NCI-H146 (cell line): Measurements from ENCODE around the gene CNOT8.
"Not testable (repeated sequence)": the region's sequence is repeated elsewhere in the genome, so short reads cannot be mapped to it uniquely, and the experiment has no call there.

ENCODE experiments used
- DNase-seq: peaks from one replicate; lab custom pipeline; 2025; lab: John Stamatoyannopoulos, UW

The CNOT8 gene

DNA sequence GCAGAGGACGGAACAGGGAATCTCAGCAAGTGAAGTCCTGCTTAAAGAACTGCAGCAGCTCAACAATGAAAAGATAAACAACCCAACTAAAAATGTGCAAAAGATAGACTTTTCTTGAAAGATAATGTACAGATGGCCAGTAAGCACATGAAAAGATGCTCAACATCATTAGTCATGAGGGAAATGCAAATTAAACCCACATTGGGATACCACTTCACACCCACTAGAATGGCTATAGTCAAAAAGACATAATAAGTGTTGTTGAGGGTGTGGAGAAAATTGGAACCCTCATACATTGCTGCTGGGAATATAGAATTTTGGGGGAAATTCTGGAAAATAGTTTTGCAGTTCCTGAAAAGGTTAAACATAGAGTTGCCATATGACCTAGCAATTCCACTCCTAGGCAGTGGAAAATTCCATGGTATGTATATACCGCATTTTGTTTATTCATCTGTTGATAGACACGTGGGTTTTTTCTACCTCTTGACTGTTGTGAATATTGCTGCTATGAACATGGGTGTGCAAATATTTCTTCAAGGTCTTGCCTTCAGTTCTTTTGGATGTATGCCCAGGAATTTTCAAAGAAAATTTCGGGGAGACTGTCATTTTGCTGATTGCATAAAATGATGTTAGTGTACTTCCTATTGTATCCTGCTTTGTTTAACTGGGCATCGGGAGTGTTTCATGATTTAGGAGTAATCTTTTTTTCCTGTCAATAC lies 7.2 kb downstream of the CNOT8 start:
- no peak for DNase-seq

DNA sequence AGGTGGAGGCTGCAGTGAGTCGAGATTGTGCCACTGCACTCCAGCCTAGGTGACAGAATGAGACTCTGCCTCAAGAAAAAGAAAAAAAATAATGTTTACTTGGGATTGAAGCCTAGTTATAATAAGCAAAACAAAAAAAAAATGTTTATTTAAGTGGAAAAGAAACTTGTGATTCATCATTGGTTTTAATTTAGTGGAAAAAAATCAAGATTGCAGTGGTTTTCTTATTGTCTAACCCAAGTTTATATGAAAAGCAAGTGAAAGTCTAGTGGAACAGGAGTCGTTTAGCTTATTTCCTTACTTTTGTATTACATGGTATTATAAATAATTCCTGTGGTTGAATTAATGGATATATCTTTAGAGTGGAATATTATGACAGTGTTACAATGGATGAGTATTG lies 8.4 kb downstream of the CNOT8 start:
- DNase-seq, result no peak

DNA sequence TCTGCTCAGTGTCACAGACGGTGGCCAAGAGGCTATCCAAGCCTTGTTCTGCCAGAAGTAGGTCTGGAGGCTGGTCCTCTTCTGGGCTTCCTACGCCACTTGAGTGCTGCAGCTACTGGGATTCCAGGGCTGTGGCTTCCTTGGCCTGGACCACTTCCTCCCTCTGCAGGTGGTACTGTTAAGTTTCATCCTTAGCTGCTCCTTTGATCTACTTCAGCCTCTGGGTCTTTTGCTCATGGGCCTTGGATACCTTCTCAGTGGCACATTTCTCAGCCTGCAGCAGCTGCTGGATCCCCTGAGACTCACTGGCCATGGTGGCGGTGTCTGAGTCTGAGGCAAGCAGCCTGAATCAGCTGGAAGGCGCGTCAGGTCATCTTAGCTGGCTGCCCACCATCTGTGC lies 10.3 kb downstream of the CNOT8 start:
- no peak for DNase-seq

DNA sequence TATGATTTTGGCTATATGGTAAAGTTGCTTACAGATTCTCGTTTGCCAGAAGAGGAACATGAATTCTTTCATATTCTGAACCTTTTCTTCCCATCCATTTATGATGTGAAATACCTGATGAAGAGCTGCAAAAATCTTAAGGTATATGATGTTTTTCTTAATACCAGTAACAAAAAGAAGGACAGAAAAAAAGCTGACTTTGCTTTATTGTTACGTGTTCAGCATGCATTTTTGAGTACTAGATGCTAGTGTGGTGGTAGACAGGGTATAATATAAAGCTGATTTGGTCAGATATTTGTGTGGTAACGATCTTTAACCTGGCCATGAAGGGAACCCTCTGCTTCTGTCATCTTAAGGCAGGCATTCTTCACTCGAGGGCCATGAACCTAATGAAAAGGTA lies 13.3 kb downstream of the CNOT8 start:
- DNase-seq, result no peak

DNA sequence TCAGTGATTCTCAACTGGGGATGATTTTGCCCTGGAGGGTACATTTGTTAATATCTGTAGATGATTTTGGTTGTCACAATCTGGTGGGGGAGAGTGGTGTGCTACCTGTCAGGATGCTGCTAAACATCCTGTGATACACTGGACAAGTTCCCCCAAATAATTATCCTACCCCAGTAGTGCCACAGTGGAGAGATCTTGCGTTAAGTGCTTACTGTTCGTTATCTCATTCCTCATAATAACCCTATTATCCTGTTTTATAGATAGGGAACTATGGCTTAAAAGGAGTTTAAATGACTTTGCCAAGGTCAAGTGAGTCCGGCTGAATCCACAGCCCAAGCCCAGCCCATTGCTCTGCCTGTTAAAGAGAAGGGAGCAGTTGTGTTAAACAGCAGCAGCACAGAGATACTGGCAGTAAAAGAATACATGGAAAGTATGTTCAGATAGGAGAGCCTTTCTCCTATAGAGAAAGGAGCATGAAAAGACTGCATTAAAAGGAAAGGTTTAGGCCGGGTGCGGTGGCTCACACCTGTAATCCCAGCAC lies 15.4 kb downstream of the CNOT8 start:
- no peak for DNase-seq

DNA sequence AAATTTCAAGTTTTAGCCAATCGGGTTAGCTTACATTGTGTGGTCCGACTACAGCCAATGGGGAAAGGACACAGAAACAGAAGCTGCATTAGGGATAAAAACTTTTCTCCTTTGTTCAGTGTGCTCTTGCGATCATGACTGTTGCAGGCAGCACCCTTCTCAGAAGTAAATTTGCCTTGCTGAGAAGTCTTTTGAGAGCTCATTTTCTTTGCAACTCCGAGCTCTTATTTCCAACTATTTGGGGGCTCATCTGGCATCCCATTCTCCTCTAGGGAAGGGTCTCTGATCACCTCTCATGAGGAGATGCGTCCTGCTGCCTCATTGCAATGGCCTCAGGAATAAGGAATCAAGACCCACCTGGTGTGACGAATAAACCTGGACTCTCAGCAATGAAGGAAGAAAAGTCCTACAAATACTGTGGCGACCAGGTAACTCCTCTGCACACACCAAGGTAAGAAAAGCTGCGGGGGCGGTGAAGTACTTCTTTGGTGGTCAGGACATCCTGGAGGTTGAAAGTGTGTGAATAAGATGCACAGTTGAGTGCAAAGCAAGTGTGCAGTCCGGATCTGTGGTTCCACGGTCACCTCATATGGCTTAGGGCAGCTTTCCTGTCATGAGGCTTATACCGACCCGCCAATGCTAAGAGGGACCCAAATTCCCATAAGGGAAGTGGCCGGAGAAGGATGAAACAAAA lies 20.4 kb downstream of the CNOT8 start:
- no peak for DNase-seq

DNA sequence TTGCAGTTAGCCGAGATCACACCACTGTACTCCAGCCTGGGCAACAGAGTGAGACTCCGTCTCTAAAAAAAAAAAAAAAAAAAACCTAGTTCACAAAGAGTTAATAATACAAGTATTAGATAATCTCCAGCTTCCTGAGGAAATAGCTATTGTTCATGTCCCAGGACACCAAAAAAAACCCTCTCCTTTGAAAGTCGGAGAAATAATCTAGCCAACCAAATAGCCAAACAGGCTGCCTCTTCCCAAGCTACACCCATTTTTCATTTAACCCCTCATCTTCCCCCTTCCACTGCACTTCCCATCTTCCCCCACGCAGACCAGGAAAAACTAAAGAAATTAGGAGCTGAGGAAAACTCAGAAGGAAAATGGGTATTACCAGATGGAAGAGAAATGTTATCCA lies 23.6 kb downstream of the CNOT8 start:
- no peak for DNase-seq

DNA sequence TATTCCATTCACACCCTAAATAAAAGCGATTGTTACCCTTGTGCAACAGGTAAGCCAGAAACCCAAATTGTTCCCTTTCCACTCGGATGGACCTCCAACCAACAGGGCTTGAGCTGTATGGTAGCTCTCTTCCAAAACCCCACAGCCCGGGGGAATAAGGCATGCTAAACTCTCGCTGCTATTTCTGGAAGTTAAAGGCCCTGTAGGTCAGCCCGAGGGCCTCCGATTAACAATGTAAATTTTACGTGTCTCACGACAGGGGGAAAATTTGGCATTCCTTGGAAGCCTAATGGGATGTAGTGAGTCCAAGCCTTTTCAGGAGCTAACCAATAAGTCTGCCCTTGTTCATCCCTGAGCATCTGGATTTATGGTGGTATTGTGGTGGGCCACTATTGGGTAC lies 26.0 kb downstream of the CNOT8 start:
- no peak for DNase-seq

DNA sequence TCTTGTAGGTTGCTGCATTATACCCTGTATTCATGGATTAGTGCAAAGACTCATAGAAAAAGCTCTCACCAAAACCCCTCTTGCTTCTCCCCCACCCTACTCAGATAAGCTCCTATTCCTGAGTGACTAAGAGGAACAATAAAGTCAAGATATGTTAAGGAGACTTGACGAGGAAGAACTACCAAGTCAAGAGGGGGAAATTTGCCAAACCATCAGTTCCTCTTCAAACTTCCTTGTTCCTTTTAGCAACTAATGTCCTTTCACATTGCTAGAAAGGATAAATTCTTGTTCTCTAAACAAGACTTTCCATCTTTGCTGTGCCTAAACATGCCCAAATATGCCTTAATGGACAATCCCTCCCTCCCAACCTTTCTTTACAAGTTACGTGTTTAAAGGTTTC lies 27.0 kb downstream of the CNOT8 start:
- no peak for DNase-seq

DNA sequence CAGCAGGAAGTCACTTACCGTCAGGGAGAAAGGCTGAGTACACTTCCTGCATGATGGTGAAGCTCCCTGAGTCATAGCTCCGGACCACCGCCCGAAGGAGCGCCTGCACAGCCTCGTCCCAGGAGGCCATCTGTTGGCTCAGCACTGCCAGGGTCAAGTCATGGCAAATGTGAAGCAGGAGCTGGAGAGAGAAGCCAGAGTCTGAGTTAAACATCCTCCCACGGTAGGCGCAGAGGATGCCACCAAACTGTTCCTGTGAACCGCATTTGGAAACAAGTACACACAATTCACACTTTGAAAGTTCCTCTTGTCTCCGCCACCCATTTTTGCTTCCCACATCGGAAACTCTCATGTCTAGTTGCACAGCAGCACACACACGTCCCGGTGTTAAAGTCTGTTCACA lies 33.9 kb downstream of the CNOT8 start:
- no peak for DNase-seq

DNA sequence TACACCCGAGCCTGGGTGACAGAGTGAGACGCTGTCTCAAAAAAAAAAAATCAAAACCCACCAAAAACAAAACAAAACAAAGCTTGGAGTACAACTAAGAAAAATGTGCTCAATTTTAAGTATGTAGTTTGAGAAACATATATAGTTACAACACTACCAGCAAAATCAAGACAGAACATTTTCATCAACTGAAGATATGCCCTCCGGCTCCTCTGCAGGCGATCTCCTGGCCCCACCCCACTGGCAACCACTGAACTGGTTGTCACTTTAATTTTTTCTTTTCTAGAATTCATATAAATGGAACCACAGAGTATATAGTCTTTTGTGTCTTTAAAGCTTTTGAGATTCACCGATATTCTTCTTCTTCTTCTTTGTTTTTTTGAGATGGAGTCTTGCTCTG lies 35.0 kb downstream of the CNOT8 start:
- DNase-seq, result no peak

DNA sequence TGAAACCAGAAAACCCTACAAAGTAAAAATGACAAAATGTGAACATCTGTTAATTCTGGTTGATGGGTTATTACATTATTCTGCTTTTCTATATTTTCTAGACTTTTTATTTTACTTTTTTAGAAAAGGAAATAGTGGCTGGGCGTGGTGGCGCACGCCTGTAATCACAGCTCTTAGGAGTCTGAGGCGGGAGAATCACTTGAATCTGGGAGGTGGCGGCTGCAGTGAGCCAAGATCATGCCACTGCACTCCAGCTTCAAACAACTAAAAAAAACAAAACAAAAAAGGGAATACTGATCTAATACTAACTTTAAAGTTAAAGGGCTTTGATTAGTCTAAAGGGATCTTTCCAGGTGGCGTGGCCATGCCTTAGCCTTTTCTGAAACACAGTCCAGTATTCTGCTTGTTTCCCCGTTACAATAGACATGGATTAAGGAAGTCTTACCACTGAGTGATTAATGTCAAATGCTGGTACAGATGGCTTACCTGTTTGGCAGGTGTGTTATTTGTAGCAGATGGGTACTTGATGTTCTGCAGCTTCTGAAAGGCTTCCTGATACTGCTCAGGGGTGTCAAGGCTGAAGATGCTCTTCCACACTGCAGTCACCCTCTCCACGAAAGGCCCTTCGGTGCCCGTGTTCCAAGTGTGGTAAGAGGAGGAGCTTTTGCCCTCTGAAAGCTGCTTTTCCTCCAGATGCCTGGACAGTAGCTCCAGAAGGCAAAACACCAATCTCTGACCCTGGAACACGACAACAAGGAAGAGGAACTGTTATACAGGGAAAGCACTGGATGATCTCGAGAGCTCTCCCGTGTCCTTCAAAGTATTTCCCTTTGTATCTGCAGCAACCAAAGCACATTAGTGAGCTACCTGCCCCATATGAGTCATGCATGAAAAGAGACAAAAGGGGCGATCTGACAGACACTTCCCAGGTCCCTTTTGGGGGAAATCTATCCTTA lies 37.5 kb downstream of the CNOT8 start:
- no peak for DNase-seq

DNA sequence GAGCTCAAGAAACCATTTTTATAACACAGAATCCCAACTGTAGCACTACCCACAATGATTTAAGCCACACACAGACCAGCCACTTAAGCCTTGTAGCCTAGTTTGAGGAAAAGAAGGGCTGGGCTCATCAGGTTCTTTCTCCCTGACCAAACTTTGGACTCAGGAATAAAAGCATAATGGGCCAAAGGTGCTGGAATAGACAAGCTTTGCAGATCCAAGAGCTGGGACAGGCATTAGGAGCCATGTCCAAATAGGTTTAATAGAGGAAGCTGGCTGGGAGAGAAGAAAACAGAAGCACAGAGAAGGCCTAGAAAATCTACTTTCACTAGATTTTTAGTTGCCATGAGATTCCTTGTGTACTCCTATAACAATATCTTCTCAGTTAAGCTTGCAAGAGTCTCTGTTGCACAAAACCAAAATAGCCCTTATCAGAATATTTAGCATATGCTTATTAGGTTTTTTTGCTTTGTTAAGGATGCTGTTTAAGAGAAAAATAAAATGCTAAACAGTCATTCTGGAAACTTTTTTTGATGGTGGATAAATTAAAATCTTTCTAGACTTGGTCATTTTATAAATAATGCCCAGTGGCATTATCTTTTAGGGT lies 38.2 kb downstream of the CNOT8 start:
- DNase-seq, result no peak

DNA sequence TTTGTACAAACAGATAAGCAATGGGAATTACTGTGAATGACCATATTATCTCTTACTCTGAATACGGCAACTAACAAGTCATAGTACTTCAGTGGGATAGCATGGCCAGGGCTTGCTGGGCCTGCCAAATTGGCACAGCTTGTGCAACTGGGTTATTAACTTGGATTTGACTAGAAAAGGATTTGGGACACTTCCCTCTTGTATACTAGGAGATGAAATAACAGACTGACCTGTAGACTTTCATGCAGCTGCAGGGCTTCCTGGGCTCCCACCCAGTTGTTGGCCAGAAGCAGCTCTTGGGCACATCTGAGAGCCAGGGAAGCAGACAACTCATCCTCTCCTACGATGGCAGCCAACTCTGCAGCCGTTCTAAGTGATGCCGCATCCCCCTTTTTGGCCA lies 39.8 kb downstream of the CNOT8 start:
- DNase-seq, result no peak

DNA sequence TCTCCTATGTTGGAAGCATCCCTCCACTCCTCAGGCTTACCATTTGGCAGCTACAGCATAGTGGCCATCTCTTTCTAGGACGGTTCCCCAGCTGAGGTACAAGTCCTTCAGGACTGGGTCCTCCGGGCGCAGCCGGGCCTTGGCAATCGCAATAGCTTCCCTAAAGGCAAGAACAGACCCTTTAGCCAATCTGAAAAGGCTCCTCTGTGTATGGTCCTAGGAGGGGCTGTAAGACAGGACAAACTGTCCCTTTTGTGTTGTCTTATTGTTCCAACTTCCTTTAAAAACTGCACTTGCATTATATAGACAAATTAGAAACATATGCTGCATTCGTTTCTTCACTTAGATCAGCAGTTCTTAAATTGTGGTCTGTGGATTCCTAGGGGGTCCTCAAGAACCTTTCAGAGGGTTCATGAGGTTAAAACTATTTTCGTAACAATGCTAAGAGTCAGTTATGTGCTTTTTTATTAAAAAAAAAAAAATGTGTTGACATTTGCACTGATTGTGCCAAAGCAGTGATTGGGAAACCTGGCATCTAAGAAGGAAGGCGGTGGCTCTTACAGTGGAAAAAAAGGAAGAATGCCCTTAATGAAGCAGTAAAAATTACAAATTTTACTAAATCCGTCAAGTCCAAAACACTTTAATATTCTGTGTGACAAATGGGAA lies 40.9 kb downstream of the CNOT8 start:
- no peak for DNase-seq

DNA sequence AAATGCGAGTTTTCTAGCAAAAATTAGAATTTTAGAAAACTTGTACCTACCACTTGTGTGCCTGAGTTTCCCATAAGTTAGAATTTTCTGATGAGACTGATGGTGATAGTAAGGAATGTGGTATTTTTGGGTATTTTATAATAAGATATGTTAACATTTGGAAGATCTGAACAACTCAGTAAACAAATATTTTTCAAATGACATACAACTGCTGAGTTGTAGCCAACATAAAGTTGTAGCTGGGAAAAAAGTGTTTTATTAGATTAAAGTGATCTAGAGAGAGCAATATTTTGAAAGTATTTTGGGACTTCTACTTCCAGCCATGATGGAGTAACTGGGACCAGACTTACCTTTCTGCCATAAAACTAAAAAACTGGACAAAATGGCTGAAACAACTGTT lies 41.6 kb downstream of the CNOT8 start:
- DNase-seq, result no peak

DNA sequence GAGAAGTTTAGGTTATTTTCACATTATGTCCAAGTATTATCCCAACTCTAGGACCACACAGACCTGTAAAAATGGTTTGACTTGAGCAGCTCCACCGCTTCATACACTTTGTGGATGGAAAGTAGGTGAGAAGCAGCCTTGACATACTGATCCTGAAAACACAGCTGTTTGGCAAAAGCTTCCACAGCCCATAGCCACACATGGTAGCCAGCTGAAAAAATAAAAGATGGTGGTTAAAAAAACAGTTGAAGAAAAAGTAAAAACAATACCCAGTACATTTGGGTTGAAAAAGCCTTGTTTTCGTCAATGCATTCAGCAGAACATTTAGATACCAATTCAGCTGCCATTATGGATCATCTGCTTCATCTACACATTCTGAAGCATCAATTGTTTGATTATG lies 42.8 kb downstream of the CNOT8 start:
- no peak for DNase-seq

DNA sequence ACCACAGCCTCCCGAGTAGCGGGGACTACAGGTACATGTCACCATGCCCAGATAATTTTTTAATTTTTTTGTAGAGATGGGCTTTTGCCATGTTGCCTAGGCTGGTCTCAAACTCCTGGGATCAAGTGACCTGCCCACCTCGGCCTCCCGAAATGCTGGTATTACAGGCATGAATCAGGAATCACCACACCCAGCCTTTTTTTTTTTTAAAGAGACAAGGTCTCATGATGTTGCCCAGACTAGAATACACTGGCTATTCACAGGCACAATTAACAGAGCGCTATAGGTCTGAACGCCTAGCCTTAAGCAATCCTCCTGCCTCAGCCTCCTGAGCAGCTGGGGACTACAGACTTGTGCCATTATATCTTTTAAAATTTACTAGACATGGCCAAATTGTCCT lies 43.5 kb downstream of the CNOT8 start:
- DNase-seq, result no peak

DNA sequence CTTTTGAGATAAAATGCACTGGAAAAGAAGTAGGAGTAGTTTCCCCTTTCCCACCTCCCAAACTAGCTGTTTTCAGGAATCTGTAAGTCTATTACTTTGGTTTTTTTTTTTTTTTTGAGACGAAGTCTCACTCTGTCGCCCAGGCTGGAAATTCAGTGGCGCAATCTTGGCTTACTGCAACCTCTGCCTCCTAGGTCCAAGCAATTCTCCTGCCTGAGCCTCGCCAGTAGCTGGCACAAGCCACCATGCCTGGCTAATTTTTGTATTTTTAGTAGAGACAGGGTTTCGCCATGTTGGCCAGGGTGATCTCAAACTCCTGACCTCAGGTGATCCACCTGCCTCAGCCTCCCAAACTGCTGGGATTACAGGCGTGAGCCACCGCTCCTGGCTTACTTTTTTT lies 47.2 kb downstream of the CNOT8 start:
- DNase-seq, result not testable (repeated sequence)

DNA sequence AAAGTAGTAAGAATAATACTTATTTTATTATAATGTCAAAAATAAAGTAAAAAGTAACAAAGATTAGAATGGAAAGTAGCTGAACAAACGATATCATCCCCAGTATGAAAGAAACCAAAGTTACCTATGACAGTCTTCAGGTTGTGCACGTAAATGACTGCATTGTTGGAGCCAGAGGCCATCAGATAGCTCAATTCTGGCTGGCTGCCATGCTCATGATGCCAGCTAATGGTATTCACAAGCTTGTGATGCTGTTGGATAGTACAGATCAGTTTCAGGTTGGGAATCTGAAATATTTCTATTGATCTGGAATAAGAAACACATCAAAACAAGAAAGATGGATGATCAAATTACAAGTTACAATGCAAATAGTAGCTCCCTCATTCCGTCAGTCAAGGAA lies 58.4 kb downstream of the CNOT8 start:
- no peak for DNase-seq

DNA sequence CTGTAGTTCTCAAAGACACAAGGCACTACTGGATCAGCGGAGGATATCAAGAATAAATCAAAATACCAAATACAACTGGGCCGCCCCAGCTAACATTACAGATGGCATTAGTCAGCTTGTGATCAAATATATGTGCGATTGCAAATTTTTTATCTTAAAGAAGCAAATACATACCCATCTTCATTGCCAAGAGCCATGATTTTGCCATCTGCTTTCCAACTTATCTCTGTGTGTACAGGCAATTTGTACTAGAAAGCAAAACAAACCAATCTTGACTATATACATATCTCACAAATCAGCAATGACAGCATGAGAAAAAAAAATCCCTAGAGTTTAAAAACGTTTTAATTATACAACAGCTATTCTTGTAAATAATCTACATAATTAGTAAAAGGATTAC lies 59.3 kb downstream of the CNOT8 start:
- DNase-seq, result no peak
